Trophoblast cell (in vitro differentiated cells and primary cell): Measurements from ENCODE around the gene RPL39. TPM values are rescaled to one million over a fixed set of nuclear protein-coding genes. Genes with fewer than 3 reads are reported as not detected.

Experiments
- DNase-seq, 2 donors: peaks; one replicate each; pipeline ENCODE4 v3.0.0-alpha.2; 2016
- H2AFZ ChIP-seq: 2 replicates; pipeline ENCODE4 v1.6.1; 2013; ENCODE audit warnings: low read length, moderate library complexity, mild to moderate bottlenecking; ENCODE audit not compliant: insufficient read depth, poor library complexity
- H2AK5ac ChIP-seq: 2 replicates; pipeline ENCODE4 v1.6.1; 2013; ENCODE audit warnings: mild to moderate bottlenecking, low read length
- H2BK120ac ChIP-seq: 2 replicates; pipeline ENCODE4 v1.6.1; 2013; ENCODE audit warnings: low read length, mild to moderate bottlenecking, moderate library complexity; ENCODE audit not compliant: insufficient read depth, poor library complexity
- H2BK12ac ChIP-seq: 2 replicates; pipeline ENCODE4 v1.6.1; 2013; ENCODE audit warnings: mild to moderate bottlenecking, low read length, moderate library complexity
- H2BK5ac ChIP-seq: 2 replicates; pipeline ENCODE4 v1.6.1; 2013; ENCODE audit warnings: low read length, low read depth, moderate library complexity, mild to moderate bottlenecking; ENCODE audit not compliant: poor library complexity
- H3K14ac ChIP-seq: 2 replicates; pipeline ENCODE4 v1.6.1; 2013; ENCODE audit warnings: mild to moderate bottlenecking, low read length
- H3K18ac ChIP-seq: 2 replicates; pipeline ENCODE4 v1.6.1; 2013; ENCODE audit warnings: mild to moderate bottlenecking, low read length
- H3K23ac ChIP-seq: 2 replicates; pipeline ENCODE4 v1.6.1; 2013; ENCODE audit warnings: low read length
- H3K27ac ChIP-seq: 2 replicates; pipeline ENCODE4 v1.5.1; 2013; ENCODE audit warnings: low read depth, mild to moderate bottlenecking, inconsistent platforms, low read length, moderate library complexity
- H3K27me3 ChIP-seq: 2 replicates; pipeline ENCODE4 v1.6.1; 2013; ENCODE audit warnings: inconsistent platforms, mild to moderate bottlenecking, low read length, moderate library complexity; ENCODE audit not compliant: insufficient read depth
- H3K36me3 ChIP-seq, 2 experiments: 1 replicate in 1 of 2; 2 replicates in 1 of 2; pipeline ENCODE4 v1.6.1; 2013; ENCODE audit warnings: low read length in 2 of 2, mild to moderate bottlenecking in 2 of 2, moderate library complexity in 1 of 2; ENCODE audit not compliant: insufficient read depth in 2 of 2, control insufficient read depth in 1 of 2
- H3K4ac ChIP-seq: 2 replicates; pipeline ENCODE4 v1.6.1; 2013; ENCODE audit warnings: low read depth, mild to moderate bottlenecking, low read length, moderate library complexity
- H3K4me1 ChIP-seq, 2 experiments: 1 replicate in 1 of 2; 2 replicates in 1 of 2; pipeline ENCODE4 v1.6.1; 2013; ENCODE audit warnings: low read length in 2 of 2, mild to moderate bottlenecking in 2 of 2, moderate library complexity in 1 of 2; ENCODE audit not compliant: insufficient read depth in 2 of 2, control insufficient read depth in 1 of 2
- H3K4me2 ChIP-seq: 2 replicates; pipeline ENCODE4 v1.6.1; 2013; ENCODE audit warnings: inconsistent platforms, mild to moderate bottlenecking, low read length, moderate library complexity
- H3K4me3 ChIP-seq: 2 replicates; pipeline ENCODE4 v1.5.1; 2013; ENCODE audit warnings: mild to moderate bottlenecking, low read depth, low read length, inconsistent platforms
- H3K79me1 ChIP-seq: one replicate; pipeline ENCODE4 v1.6.1; 2013; ENCODE audit warnings: low read length
- H3K79me2 ChIP-seq: 2 replicates; pipeline ENCODE4 v1.6.1; 2013; ENCODE audit warnings: low read length, mild to moderate bottlenecking; ENCODE audit not compliant: control insufficient read depth, insufficient read depth, poor library complexity
- H3K9ac ChIP-seq: 2 replicates; pipeline ENCODE4 v1.6.1; 2013; ENCODE audit warnings: mild to moderate bottlenecking, low read length
- H3K9me3 ChIP-seq: 2 replicates; pipeline ENCODE4 v1.6.1; 2013; ENCODE audit warnings: low read depth, mild to moderate bottlenecking, control low read depth, inconsistent platforms, low read length; ENCODE audit not compliant: insufficient read depth
- H4K12ac ChIP-seq: 2 replicates; pipeline ENCODE4 v1.6.1; 2013; ENCODE audit warnings: low read depth, mild to moderate bottlenecking, low read length, moderate library complexity
- H4K8ac ChIP-seq: 2 replicates; pipeline ENCODE4 v1.6.1; 2013; ENCODE audit warnings: low read depth, mild to moderate bottlenecking, low read length, moderate library complexity
- H4K91ac ChIP-seq: one replicate; pipeline ENCODE4 v1.6.1; 2013; ENCODE audit warnings: low read depth, mild to moderate bottlenecking, low read length, moderate library complexity
- WGBS: extraction: QIAGEN DNeasy Blood & Tissue Kit; methylation state at CpG from one replicate; pipeline ENCODE4 v1.1.7; 2013; ENCODE audit warnings: missing lambda C conversion rate; ENCODE audit not compliant: insufficient read length, insufficient coverage; ENCODE audit errors: extremely low coverage; 5-methylcytosine and 5-hydroxymethylcytosine counted together
- polyA plus RNA-seq: library from polyadenylated mRNA; stranded (reverse); fragments of 200-250 nt; gene quantifications from 2 replicates; pipeline ENCODE4 v1.2.3, GENCODE V29; 2013

RPL39 gene
- polyA plus RNA-seq, result 4,540 and 4,605 TPM in 2 replicates

DNA sequence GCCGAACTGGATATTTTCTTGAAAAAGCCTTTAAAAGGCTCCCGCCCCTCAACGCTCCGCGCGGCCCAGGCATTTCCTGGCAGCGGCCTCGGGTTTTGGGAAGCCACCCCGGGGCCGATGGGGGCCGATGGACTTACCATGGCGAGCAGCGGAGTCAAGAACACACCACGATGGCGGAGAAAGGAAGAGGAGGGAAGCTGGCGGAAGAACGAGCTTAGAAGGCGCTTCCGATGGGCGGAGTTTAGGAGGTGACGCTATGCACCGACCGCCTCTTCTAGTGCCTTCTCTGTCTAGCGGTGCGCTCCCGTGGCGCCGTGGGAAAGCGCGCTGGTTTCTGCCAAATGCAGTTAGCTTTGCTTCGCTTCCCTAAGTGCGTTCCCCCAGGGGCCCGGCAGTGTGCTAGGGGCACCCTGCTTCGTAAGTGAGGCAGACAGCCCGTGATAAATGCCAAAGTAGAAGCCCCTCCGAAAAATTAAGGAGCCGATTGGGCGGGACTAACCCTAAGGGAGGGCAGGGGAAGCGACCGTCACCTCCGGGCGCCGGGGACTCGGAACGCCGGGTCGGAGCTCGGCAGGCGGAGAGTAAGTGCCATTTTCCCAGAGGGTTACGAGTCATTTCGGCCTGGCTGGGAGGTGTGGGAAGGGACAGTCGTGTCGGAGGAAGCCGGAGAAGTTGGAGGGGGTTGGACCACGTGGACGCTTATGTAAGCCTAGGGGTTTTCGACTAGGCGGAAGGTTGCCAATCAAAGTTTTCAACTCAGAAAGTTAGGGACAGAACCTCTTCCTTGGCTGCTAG, at the start of gene RPL39:
Gene RPL39, minus strand, starts transcription at position 194 of the 795 bp plus-strand sequence. Its CDS starts 54 bp downstream, at position 140.
- H3K23ac ChIP-seq, result no peak within 1 kb of the TSS
- peaks cover 0 to 2% of the 10 kb centered on the region in 2 experiments for H3K4me1 ChIP-seq
- peak within 1 kb of the TSS; percentile 59 for H2AFZ ChIP-seq
- H3K79me1 ChIP-seq, result peaks cover 6% of the 10 kb centered on the region
- peak within 1 kb of the TSS; percentile 52 for H2BK120ac ChIP-seq
- peak within 1 kb of the TSS; percentile 84 for H4K91ac ChIP-seq
- H3K4me2 ChIP-seq, result peak within 1 kb of the TSS; percentile 75
- peak within 1 kb of the TSS; percentile 68 for H4K12ac ChIP-seq
- no peak within 1 kb of the TSS for H2AK5ac ChIP-seq
- peak within 1 kb of the TSS; percentile 95 for H3K4ac ChIP-seq
- peaks cover 13 to 17% of the 10 kb centered on the region in 2 experiments for H3K36me3 ChIP-seq
- whole genome bisulfite sequencing, result no CpG with 5 or more reads among the region's 58 CpGs
- peak; percentile 81 to 88 for DNase-seq
- H3K79me2 ChIP-seq, result peaks cover 12% of the 10 kb centered on the region
- H2BK12ac ChIP-seq, result no peak within 1 kb of the TSS
- peak within 1 kb of the TSS; percentile 54 for H2BK5ac ChIP-seq
- peak within 1 kb of the TSS; percentile 84 for H3K4me3 ChIP-seq
- peak within 1 kb of the TSS; percentile 64 for H3K18ac ChIP-seq
- H3K9me3 ChIP-seq, result no peaks in the 10 kb centered on the region
- no peaks in the 10 kb centered on the region for H3K27me3 ChIP-seq
- peak within 1 kb of the TSS; percentile 82 for H3K14ac ChIP-seq
- peak within 1 kb of the TSS; percentile 97 for H3K9ac ChIP-seq
- peak within 1 kb of the TSS; percentile 93 for H3K27ac ChIP-seq
- H4K8ac ChIP-seq, result peak within 1 kb of the TSS; percentile 72

DNA sequence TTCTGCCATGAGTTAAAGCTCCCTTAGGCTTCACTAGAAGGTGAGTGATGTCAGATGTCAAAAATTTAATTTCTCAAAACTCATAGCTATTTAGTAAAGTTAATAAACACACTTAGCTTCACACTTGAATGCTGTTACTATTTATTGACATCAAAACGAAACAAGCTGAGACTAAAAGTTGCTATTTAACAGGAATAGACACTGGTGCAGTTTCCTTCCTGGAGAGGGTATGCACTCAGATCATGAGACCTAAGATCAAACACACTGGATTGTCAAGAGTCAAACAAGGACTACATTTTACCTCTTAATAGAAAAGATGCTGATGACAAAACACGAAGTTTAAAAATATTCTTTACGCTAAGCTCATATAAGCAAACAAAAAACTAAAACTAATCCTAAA, 42.5 kb upstream of the RPL39 start:
- WGBS, result no CpG with 5 or more reads among the region's 3 CpGs
- H3K36me3 ChIP-seq, result peaks cover 30 to 33% of the 10 kb centered on the region in 2 experiments
- H3K23ac ChIP-seq, result no peak overlapping the region
- no peak overlapping the region for H3K27ac ChIP-seq
- H3K14ac ChIP-seq, result no peak overlapping the region
- H3K4me2 ChIP-seq, result no peak overlapping the region
- no peak overlapping the region for H4K12ac ChIP-seq
- no peak overlapping the region for H2AFZ ChIP-seq
- H4K91ac ChIP-seq, result no peak overlapping the region
- no peak for DNase-seq
- H4K8ac ChIP-seq, result no peak overlapping the region
- no peak overlapping the region for H2AK5ac ChIP-seq
- no peak overlapping the region for H3K4ac ChIP-seq
- H3K18ac ChIP-seq, result no peak overlapping the region
- no peaks in the 10 kb centered on the region for H3K27me3 ChIP-seq
- H3K9me3 ChIP-seq, result no peaks in the 10 kb centered on the region
- H2BK5ac ChIP-seq, result no peak overlapping the region
- no peak overlapping the region for H2BK120ac ChIP-seq
- H2BK12ac ChIP-seq, result no peak overlapping the region
- no peak overlapping the region for H3K4me3 ChIP-seq
- H3K79me2 ChIP-seq, result no peaks in the 10 kb centered on the region
- no peaks in the 10 kb centered on the region for H3K79me1 ChIP-seq
- no peak overlapping the region for H3K9ac ChIP-seq
- H3K4me1 ChIP-seq, result no peaks in the 10 kb centered on the region

DNA sequence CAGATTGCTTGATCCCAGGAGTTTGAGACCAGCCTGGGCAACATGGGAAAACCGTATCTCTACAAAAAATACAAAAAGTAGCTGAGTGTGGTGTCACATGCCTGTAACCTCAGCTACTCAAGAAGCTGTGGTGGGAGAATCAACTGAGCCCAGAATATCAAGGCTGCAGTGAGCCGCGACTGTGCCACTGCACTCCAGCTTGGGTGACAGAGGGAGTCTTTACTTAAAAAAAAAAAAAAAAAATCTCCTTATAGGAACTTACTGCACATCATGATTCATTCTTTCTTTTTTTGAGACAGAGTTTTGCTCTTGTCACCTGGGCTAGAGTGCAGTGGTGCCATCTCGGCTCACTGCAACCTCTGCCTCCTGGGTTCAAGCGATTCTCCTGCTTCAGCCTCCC, 37.0 kb upstream of the RPL39 start:
- WGBS, result no CpG with 5 or more reads among the region's 5 CpGs
- DNase-seq, result no peak
- Histone ChIP-seq H3K79me1 (no peaks in the 10 kb centered on the region), H3K27me3 (no peaks in the 10 kb centered on the region), H3K18ac (no peak overlapping the region), H3K4ac (no peak overlapping the region), H2BK120ac (no peak overlapping the region), H3K4me3 (no peak overlapping the region), H2BK12ac (no peak overlapping the region), H4K12ac (no peak overlapping the region), H4K91ac (no peak overlapping the region), H2AK5ac (no peak overlapping the region), H3K4me2 (no peak overlapping the region), H3K14ac (no peak overlapping the region), H2AFZ (no peak overlapping the region), H2BK5ac (no peak overlapping the region), H3K9ac (no peak overlapping the region), H3K27ac (no peak overlapping the region), H3K9me3 (no peaks in the 10 kb centered on the region), H4K8ac (no peak overlapping the region), H3K79me2 (no peaks in the 10 kb centered on the region), H3K36me3 (peaks cover 12 to 13% of the 10 kb centered on the region in 2 experiments), H3K4me1 (no peaks in the 10 kb centered on the region), H3K23ac (no peak overlapping the region)

DNA sequence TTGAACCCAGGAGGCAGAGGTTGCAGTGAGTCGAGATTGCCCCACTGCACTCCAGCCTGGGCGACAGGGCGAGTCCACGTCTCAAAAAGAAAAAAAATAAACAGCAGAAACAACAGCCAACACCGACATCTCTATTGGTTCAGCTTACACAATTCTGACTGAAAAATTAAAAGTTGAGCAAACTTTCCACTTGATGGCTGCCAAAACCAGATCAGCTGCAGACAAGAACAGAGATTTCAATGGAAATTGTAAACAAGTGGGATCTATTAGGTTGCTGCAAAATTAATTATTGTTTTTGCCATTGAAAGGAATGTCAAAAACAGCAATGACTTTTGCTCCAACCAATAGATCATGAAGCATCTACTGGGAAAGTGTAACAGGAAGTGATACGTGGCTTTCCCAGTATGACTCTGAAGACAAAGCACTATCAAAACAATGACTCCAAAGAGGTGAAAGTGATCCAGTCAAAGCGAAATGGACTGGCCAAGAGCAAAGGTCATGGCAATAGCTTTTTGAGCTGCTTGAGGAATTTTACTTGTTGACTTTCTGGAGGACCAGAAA, 35.0 kb upstream of the RPL39 start:
- H3K79me2 ChIP-seq, result no peaks in the 10 kb centered on the region
- H3K18ac ChIP-seq, result no peak overlapping the region
- no peak overlapping the region for H4K91ac ChIP-seq
- H3K36me3 ChIP-seq, result peaks cover 5% of the 10 kb centered on the region in 2 experiments
- H3K4me2 ChIP-seq, result no peak overlapping the region
- H4K12ac ChIP-seq, result no peak overlapping the region
- no peaks in the 10 kb centered on the region for H3K9me3 ChIP-seq
- no peak overlapping the region for H3K9ac ChIP-seq
- H3K79me1 ChIP-seq, result no peaks in the 10 kb centered on the region
- H2BK120ac ChIP-seq, result no peak overlapping the region
- no peak overlapping the region for H2AFZ ChIP-seq
- no peak overlapping the region for H2BK12ac ChIP-seq
- H3K4me1 ChIP-seq, result no peaks in the 10 kb centered on the region
- no peak for DNase-seq
- H3K27ac ChIP-seq, result no peak overlapping the region
- H4K8ac ChIP-seq, result no peak overlapping the region
- H3K27me3 ChIP-seq, result no peaks in the 10 kb centered on the region
- H2BK5ac ChIP-seq, result no peak overlapping the region
- no peak overlapping the region for H3K23ac ChIP-seq
- H2AK5ac ChIP-seq, result no peak overlapping the region
- no peak overlapping the region for H3K14ac ChIP-seq
- H3K4me3 ChIP-seq, result no peak overlapping the region
- no CpG with 5 or more reads among the region's 7 CpGs for WGBS
- H3K4ac ChIP-seq, result no peak overlapping the region
